Uterus (tissue), 4 donors: Measurements from ENCODE around the gene ABCD3. TPM values are rescaled to one million over a fixed set of nuclear protein-coding genes. Genes with fewer than 3 reads are reported as not detected.

ENCODE experiments used
- DNase-seq, 2 donors: peaks; one replicate each; pipeline ENCODE4 v3.0.0-alpha.2; 2019 to 2020
- H3K27ac ChIP-seq, 2 donors: fragments of 200-600 bp; sonication (generic); 1 replicate in 1 of 2; 2 replicates in 1 of 2; pipeline ENCODE4 v1.5.1; 2016 to 2018
- H3K27me3 ChIP-seq, 2 donors: fragments of 200-600 bp; sonication (generic); one replicate each; pipeline ENCODE4 v1.5.1; 2018 to 2019; ENCODE audit warnings: control low read depth in 1 of 2
- H3K36me3 ChIP-seq, 2 donors: fragments of 200-600 bp; sonication (generic); one replicate each; pipeline ENCODE4 v1.5.1; 2019; ENCODE audit warnings: control low read depth in 1 of 2
- H3K4me1 ChIP-seq, 2 donors: fragments of 200-600 bp; sonication (generic); one replicate each; pipeline ENCODE4 v1.5.1; 2018 to 2019; ENCODE audit warnings: control low read depth in 1 of 2
- H3K4me3 ChIP-seq, 2 donors: fragments of 200-600 bp; sonication (generic); 1 replicate in 1 of 2; 2 replicates in 1 of 2; pipeline ENCODE4 v1.5.1; 2018 to 2019; ENCODE audit warnings: mild to moderate bottlenecking in 1 of 2
- H3K9me3 ChIP-seq, 2 donors: fragments of 200-600 bp; sonication (generic); one replicate each; pipeline ENCODE4 v1.5.1; 2019; ENCODE audit warnings: control low read depth in 1 of 2
- CTCF ChIP-seq, 4 experiments: fragments of 200-600 bp in 2 of 4; fragments of 450-650 bp in 2 of 4; sonication (generic) in 2 of 4; IDR thresholded peaks; one replicate each; pipeline ENCODE4 v1.5.1; 2016 to 2019; ENCODE audit warnings: antibody characterized with exemption in 4 of 4, mild to moderate bottlenecking in 2 of 4, moderate library complexity in 1 of 4
- POLR2A ChIP-seq, 2 donors: fragments of 450-650 bp; IDR thresholded peaks; one replicate each; pipeline ENCODE4 v1.6.1; 2016; ENCODE audit warnings: antibody characterized with exemption in 2 of 2, mild to moderate bottlenecking in 1 of 2, moderate library complexity in 1 of 2
- intact Hi-C: fragments of 100-400 bp; cut with DNase I; formaldehyde crosslinking; loops from one replicate; pipeline ENCODE4 v1.15.1; 2023; ENCODE audit warnings: low total_unique reads
- total RNA-seq, 4 donors: library from RNA; depleted of rRNA in 3 of 4; stranded (reverse); fragments of >200 nt in 3 of 4; gene quantifications; one replicate each; pipeline versions ENCODE4 v1.1.0 to v1.2.4, GENCODE V29; 2014 to 2023
- donor health status: DM: yes; HTN: yes; CAD: no.

ABCD3 gene
- total RNA-seq, 4 donors from 2014 or later: 18.4 to 53.2 (median 30.7) TPM

- intact Hi-C loops: no loop called here
- Histone ChIP-seq H3K27me3 (no peaks in the 10 kb centered on the region), H3K36me3 (no peaks in the 10 kb centered on the region), H3K4me3 (peak within 1 kb of the TSS; percentile 56 to 57), H3K9me3 (no peaks in the 10 kb centered on the region), H3K4me1 (no peaks in the 10 kb centered on the region), H3K27ac (peak within 1 kb of the TSS; percentile 82 to 88)
- TF ChIP-seq POLR2A (IDR thresholded peaks at IDR 0.05) (peak; percentile 74 to 91), CTCF (IDR thresholded peaks at IDR 0.05) (peak in 1 of 4 experiments; percentile 15)
- peak; percentile 91 to 94 for DNase-seq
Observed at GRCh38 chr1:94541246-94542087, 123.3 kb downstream of the ABCD3 start, which contains the start of gene F3. Gene F3 (minus strand): TSS chr1:94541759. CDS start chr1:94541636, 123 bp downstream.

GRCh38 chr1:94542088-94542870 lies 124.1 kb downstream of the ABCD3 start:
- H3K9me3 ChIP-seq: no peaks in the 10 kb centered on the region
- no peaks in the 10 kb centered on the region for H3K4me1 ChIP-seq
- H3K27ac ChIP-seq: peak overlapping the region; percentile 82 to 88
- H3K27me3 ChIP-seq: no peaks in the 10 kb centered on the region
- no peaks in the 10 kb centered on the region for H3K36me3 ChIP-seq
- peak; percentile 62 to 79 for DNase-seq
- no peak for TF ChIP-seq CTCF (IDR thresholded peaks at IDR 0.05)
- no peak for TF ChIP-seq POLR2A (IDR thresholded peaks at IDR 0.05)
- H3K4me3 ChIP-seq: peak overlapping the region; percentile 56 to 57
- intact Hi-C loops: no loop called here

GRCh38 chr1:94543001-94543400 lies 124.8 kb downstream of the ABCD3 start:
- Histone ChIP-seq H3K27ac (peak overlapping the region; percentile 82 to 88), H3K4me3 (peak overlapping the region in 1 of 2 donors; percentile 57), H3K36me3 (no peaks in the 10 kb centered on the region), H3K9me3 (no peaks in the 10 kb centered on the region), H3K27me3 (no peaks in the 10 kb centered on the region), H3K4me1 (no peaks in the 10 kb centered on the region)
- DNase-seq: no peak
- TF ChIP-seq CTCF (IDR thresholded peaks at IDR 0.05) (no peak), POLR2A (IDR thresholded peaks at IDR 0.05) (no peak)
- intact Hi-C loops: no loop called here

- H3K4me1 ChIP-seq: no peaks in the 10 kb centered on the region
- DNase-seq: no peak
- no peak overlapping the region for H3K4me3 ChIP-seq
- H3K27ac ChIP-seq: peak overlapping the region in 1 of 2 donors; percentile 23
- H3K27me3 ChIP-seq: no peaks in the 10 kb centered on the region
- intact Hi-C loops: no loop called here
- H3K9me3 ChIP-seq: no peaks in the 10 kb centered on the region
- H3K36me3 ChIP-seq: no peaks in the 10 kb centered on the region
- TF ChIP-seq POLR2A (IDR thresholded peaks at IDR 0.05) (no peak), CTCF (IDR thresholded peaks at IDR 0.05) (no peak)
Observed at GRCh38 chr1:94543893-94544635, 125.9 kb downstream of the ABCD3 start.
